GM23338 (cell line): ENCODE results near the gene VIPR1. TPM values are rescaled to one million over a fixed set of nuclear protein-coding genes. Genes with fewer than 3 reads are reported as not detected.

Experiments
- ATAC-seq: fragments of 200-7000 bp; cut with Tn5 transposase; 3 replicates; pipeline ENCODE4 v1.9.1; 2020
- DNase-seq: peaks from one replicate; pipeline ENCODE4 v3.0.0-alpha.2; 2015; ENCODE audit warnings: low spot score
- H2AFZ ChIP-seq: fragments of 200-600 bp; sonication (generic); 2 replicates; pipeline ENCODE4 v1.8.0; 2016; ENCODE audit warnings: antibody characterized with exemption, mild to moderate bottlenecking, moderate library complexity
- H3F3A ChIP-seq: fragments of 200-600 bp; sonication (generic); replicated peaks from 2 replicates; pipeline ENCODE4 v1.8.0; 2017; ENCODE audit warnings: antibody characterized with exemption, mixed run types, low read depth
- H3K27ac ChIP-seq: fragments of 200-600 bp; sonication (generic); 2 replicates; pipeline ENCODE4 v1.6.1; 2016; ENCODE audit warnings: low read depth
- H3K27me3 ChIP-seq: fragments of 200-600 bp; sonication (generic); 2 replicates; pipeline ENCODE4 v1.8.0; 2016; ENCODE audit warnings: mild to moderate bottlenecking, mixed run types, moderate library complexity; ENCODE audit not compliant: insufficient read depth
- H3K36me3 ChIP-seq: fragments of 200-600 bp; sonication (generic); 2 replicates; pipeline ENCODE4 v1.8.0; 2016; ENCODE audit warnings: mild to moderate bottlenecking; ENCODE audit not compliant: insufficient read depth
- H3K4me1 ChIP-seq: fragments of 200-600 bp; sonication (generic); 2 replicates; pipeline ENCODE4 v1.8.0; 2016; ENCODE audit warnings: mild to moderate bottlenecking, moderate library complexity; ENCODE audit not compliant: insufficient read depth
- H3K4me2 ChIP-seq: fragments of 200-600 bp; sonication (generic); 2 replicates; pipeline ENCODE4 v1.7.1; 2017; ENCODE audit warnings: mixed run types
- H3K4me3 ChIP-seq: fragments of 200-600 bp; sonication (generic); 2 replicates; pipeline ENCODE4 v1.6.1; 2016; ENCODE audit warnings: mixed run types
- H3K79me2 ChIP-seq: fragments of 200-600 bp; sonication (generic); replicated peaks from 2 replicates; pipeline ENCODE4 v1.8.0; 2017; ENCODE audit warnings: mild to moderate bottlenecking; ENCODE audit not compliant: insufficient read depth
- H3K9me2 ChIP-seq: fragments of 200-600 bp; sonication (generic); 2 replicates; pipeline ENCODE4 v1.8.0; 2017; ENCODE audit not compliant: insufficient read depth
- H4K20me1 ChIP-seq: fragments of 200-600 bp; sonication (generic); replicated peaks from 2 replicates; pipeline ENCODE4 v1.8.0; 2017; ENCODE audit warnings: mild to moderate bottlenecking; ENCODE audit not compliant: insufficient read depth
- H3K27ac Mint-ChIP-seq: 2 replicates; pipeline ENCODE4 v1.8.0; 2020; ENCODE audit warnings: inconsistent platforms, mild to moderate bottlenecking, moderate library complexity, mixed read lengths
- H3K27me3 Mint-ChIP-seq: 3 replicates; pipeline ENCODE4 v1.8.0; 2022; ENCODE audit warnings: low read depth, mild to moderate bottlenecking, moderate library complexity, mixed read lengths, inconsistent platforms; ENCODE audit not compliant: insufficient read depth, poor library complexity
- H3K36me3 Mint-ChIP-seq: 3 replicates; pipeline ENCODE4 v1.8.0; 2021; ENCODE audit warnings: low read depth, mild to moderate bottlenecking, inconsistent platforms, moderate library complexity, mixed read lengths
- H3K4me1 Mint-ChIP-seq: 3 replicates; pipeline ENCODE4 v1.8.0; 2020; ENCODE audit warnings: mild to moderate bottlenecking, inconsistent platforms, mixed read lengths
- H3K4me3 Mint-ChIP-seq: 3 replicates; pipeline ENCODE4 v1.8.0; 2021; ENCODE audit warnings: moderate library complexity, mild to moderate bottlenecking, inconsistent platforms, mixed read lengths
- H3K9me3 Mint-ChIP-seq: 3 replicates; pipeline ENCODE4 v1.8.0; 2020; ENCODE audit warnings: moderate library complexity, mild to moderate bottlenecking, inconsistent platforms, mixed read lengths
- EZH2phosphoT487 ChIP-seq: fragments of 200-600 bp; sonication (generic); IDR thresholded peaks from one replicate; pipeline ENCODE4 v1.8.1; 2018; ENCODE audit warnings: antibody characterized with exemption; ENCODE audit not compliant: unreplicated experiment
- JUNB ChIP-seq: IDR thresholded peaks from one replicate; pipeline ENCODE4 v1.6.1; 2016; ENCODE audit warnings: antibody characterized with exemption; ENCODE audit not compliant: unreplicated experiment
- NANOG ChIP-seq: IDR thresholded peaks from 2 replicates; pipeline ENCODE4 v1.6.1; 2016; ENCODE audit warnings: antibody characterized with exemption, borderline replicate concordance
- POLR2AphosphoS5 ChIP-seq: IDR thresholded peaks from 2 replicates; pipeline ENCODE4 v1.6.1; 2016; ENCODE audit warnings: antibody characterized with exemption, low read depth
- STAT1 ChIP-seq: IDR thresholded peaks from one replicate; pipeline ENCODE4 v1.6.1; 2016; ENCODE audit warnings: antibody characterized with exemption; ENCODE audit not compliant: unreplicated experiment
- ZNF114 ChIP-seq: fragments of 250-450 bp; sonication (Bioruptor Pico); IDR thresholded peaks from 2 replicates; pipeline ENCODE4 v1.5.0; 2020; ENCODE audit warnings: mild to moderate bottlenecking, moderate library complexity
- polyA plus RNA-seq: library from polyadenylated mRNA; unstranded; fragments of >200 nt; fragmentation: Nextera tagmentation; extraction: Ambion mirVana; gene quantifications from 2 replicates; pipeline ENCODE4 v1.2.1, GENCODE V29; 2016
- total RNA-seq: library from RNA; depleted of rRNA; stranded (reverse); fragments of >200 nt; shearing (Covaris generic); gene quantifications from 2 replicates; pipeline ENCODE4 v1.2.3, GENCODE V29; 2014
- TF ChIP-seq, protein P1 (sequence below): IDR thresholded peaks from 2 replicates; pipeline ENCODE4 v1.6.1; 2016; ENCODE audit warnings: antibody characterized with exemption
- TF ChIP-seq, protein P2 (sequence below), 2 experiments: fragments of 200-600 bp in 1 of 2; sonication (generic) in 1 of 2; conservative IDR thresholded peaks; 2 replicates each; pipeline versions ENCODE4 v1.5.1 to v1.6.1; 2016 to 2017; ENCODE audit warnings: antibody characterized with exemption in 2 of 2, low read depth in 2 of 2, mild to moderate bottlenecking in 2 of 2, moderate library complexity in 1 of 2
- TF ChIP-seq, protein P3 (sequence below): fragments of 250-450 bp; sonication (Bioruptor Pico); IDR thresholded peaks from 2 replicates; pipeline ENCODE4 v1.5.0; 2020; ENCODE audit warnings: mild to moderate bottlenecking, moderate library complexity

VIPR1 gene
- total and polyA plus RNA-seq, 2 experiments from 2014 or later, result 6.3 to 19.3 TPM

DNA sequence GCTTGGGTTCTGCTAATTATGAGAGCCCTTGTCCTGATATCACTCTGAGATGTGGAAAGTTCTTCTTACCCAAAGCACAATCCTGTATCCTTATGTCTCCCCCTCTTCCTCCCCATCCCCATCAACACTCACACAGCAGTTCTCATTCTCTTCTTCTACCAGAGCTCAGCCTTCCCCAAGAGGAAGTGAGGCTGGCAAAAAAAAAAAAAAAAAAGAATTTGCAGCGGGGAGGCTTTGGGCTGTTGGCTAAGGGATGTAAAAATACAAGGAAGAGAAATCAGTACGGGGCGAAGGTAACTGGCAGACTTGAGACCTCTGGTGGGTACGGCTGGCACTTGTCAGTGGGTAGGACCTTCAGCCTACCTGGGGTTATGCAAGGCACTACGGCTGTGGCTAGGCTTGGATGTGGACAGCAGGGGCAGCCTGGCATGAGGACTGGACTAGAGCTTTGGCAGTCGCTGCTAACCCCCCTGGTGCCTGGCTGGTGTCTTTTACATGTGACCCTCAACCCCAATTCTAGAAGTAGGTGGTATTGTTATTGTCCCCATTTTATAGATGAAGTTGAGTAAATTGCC, 5.4 kb downstream of the VIPR1 start (continued):
- TF ChIP-seq, protein P1, sequence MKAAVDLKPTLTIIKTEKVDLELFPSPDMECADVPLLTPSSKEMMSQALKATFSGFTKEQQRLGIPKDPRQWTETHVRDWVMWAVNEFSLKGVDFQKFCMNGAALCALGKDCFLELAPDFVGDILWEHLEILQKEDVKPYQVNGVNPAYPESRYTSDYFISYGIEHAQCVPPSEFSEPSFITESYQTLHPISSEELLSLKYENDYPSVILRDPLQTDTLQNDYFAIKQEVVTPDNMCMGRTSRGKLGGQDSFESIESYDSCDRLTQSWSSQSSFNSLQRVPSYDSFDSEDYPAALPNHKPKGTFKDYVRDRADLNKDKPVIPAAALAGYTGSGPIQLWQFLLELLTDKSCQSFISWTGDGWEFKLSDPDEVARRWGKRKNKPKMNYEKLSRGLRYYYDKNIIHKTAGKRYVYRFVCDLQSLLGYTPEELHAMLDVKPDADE, result no peak
- TF ChIP-seq STAT1 (no peak), NANOG (no peak), ZNF114 (CRISPR knock-in tag) (no peak), JUNB (no peak), POLR2AphosphoS5 (no peak)
- TF ChIP-seq, protein P2, sequence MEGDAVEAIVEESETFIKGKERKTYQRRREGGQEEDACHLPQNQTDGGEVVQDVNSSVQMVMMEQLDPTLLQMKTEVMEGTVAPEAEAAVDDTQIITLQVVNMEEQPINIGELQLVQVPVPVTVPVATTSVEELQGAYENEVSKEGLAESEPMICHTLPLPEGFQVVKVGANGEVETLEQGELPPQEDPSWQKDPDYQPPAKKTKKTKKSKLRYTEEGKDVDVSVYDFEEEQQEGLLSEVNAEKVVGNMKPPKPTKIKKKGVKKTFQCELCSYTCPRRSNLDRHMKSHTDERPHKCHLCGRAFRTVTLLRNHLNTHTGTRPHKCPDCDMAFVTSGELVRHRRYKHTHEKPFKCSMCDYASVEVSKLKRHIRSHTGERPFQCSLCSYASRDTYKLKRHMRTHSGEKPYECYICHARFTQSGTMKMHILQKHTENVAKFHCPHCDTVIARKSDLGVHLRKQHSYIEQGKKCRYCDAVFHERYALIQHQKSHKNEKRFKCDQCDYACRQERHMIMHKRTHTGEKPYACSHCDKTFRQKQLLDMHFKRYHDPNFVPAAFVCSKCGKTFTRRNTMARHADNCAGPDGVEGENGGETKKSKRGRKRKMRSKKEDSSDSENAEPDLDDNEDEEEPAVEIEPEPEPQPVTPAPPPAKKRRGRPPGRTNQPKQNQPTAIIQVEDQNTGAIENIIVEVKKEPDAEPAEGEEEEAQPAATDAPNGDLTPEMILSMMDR (conservative IDR thresholded peaks at IDR 0.05; ENCODE audit: low read depth in 2 of 2), result no peak

DNA sequence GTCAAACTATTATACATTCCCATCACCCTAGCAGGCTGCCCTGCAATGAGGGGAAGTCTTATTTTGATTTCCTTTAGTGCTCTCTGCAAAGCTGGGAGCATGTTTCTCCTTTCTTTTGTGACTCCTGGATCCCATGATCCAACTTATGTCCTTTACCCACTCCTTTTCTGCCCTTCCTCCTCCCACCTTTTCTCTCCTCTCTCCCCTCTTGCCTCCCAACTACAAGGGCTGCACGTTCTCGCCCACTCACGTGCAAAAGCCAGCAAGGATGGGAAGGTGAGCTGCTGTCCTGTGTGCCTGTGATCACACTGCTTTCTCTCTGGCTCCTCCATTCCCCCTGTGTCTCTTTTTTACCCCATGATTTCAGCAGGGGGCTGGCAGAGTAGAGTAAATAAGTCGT, 6.1 kb downstream of the VIPR1 start:
- Histone ChIP-seq H3K4me3 (no peak overlapping the region), H3K79me2 (no peaks in the 10 kb centered on the region), H3K9me2 (peaks cover 10% of the 10 kb centered on the region; the same call in 1 of the 2 replicates), H3K4me1 (peaks cover 11% of the 10 kb centered on the region), H3K27ac (no peak overlapping the region), H3K27me3 (peaks cover 5% of the 10 kb centered on the region; the same call in 1 of the 2 replicates), H3K4me2 (no peak overlapping the region), H3F3A (no peaks in the 10 kb centered on the region), H3K36me3 (no peaks in the 10 kb centered on the region), H2AFZ (no peak overlapping the region), H4K20me1 (no peaks in the 10 kb centered on the region; the same call in 1 of the 2 replicates)
- Mint-ChIP-seq H3K36me3 (no peaks in the 10 kb centered on the region; the same call in 2 of the 3 replicates), H3K4me3 (no peak overlapping the region), H3K27me3 (peaks cover 8% of the 10 kb centered on the region), H3K4me1 (peaks cover 25% of the 10 kb centered on the region), H3K9me3 (peaks cover 3% of the 10 kb centered on the region; the same call in 2 of the 3 replicates), H3K27ac (no peak overlapping the region)
- DNase-seq (no peak), ATAC-seq (no peak)
- TF ChIP-seq NANOG (no peak), EZH2phosphoT487 (no peak), POLR2AphosphoS5 (no peak), JUNB (no peak), ZNF114 (CRISPR knock-in tag) (no peak)

DNA sequence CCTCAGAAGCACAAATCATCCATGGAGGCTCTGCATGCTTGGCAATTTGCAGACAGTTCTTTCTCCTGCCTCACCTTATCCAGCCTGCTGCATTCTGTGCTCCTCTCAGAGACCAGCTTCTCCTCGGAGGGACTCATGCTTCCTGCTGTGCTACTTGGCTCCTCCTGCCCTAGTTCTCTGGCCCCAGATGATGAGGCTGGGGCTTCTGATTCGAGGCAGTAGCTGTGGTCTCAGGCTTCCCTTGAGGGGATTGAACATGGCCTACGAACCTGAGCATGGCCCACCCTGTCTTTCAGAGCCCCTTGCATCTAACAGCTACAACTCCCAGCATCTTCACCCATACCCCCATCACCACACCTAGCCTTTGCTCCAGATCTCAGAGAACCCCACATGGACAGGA, 6.7 kb downstream of the VIPR1 start:
- H3K36me3 Mint-ChIP-seq, result no peaks in the 10 kb centered on the region; the same call in 2 of the 3 replicates
- Histone ChIP-seq H3K27ac (no peak overlapping the region), H3K4me3 (no peak overlapping the region), H4K20me1 (no peaks in the 10 kb centered on the region; the same call in 1 of the 2 replicates), H3K9me2 (peaks cover 10% of the 10 kb centered on the region; the same call in 1 of the 2 replicates), H3K4me1 (peaks cover 11% of the 10 kb centered on the region), H3K4me2 (no peak overlapping the region), H3K36me3 (no peaks in the 10 kb centered on the region), H3K27me3 (no peaks in the 10 kb centered on the region), H2AFZ (no peak overlapping the region), H3F3A (no peaks in the 10 kb centered on the region), H3K79me2 (no peaks in the 10 kb centered on the region)
- H3K9me3 Mint-ChIP-seq, result peaks cover 2% of the 10 kb centered on the region; the same call in 2 of the 3 replicates
- peaks cover 21% of the 10 kb centered on the region for H3K4me1 Mint-ChIP-seq
- peaks cover 3% of the 10 kb centered on the region for H3K27me3 Mint-ChIP-seq
- H3K4me3 Mint-ChIP-seq, result no peak overlapping the region; the same call in 2 of the 3 replicates
- DNase-seq (no peak), ATAC-seq (no peak)
- no peak overlapping the region for H3K27ac Mint-ChIP-seq
- TF ChIP-seq STAT1, result no peak
- no peak for TF ChIP-seq ZNF114 (CRISPR knock-in tag)
- TF ChIP-seq, protein P3, sequence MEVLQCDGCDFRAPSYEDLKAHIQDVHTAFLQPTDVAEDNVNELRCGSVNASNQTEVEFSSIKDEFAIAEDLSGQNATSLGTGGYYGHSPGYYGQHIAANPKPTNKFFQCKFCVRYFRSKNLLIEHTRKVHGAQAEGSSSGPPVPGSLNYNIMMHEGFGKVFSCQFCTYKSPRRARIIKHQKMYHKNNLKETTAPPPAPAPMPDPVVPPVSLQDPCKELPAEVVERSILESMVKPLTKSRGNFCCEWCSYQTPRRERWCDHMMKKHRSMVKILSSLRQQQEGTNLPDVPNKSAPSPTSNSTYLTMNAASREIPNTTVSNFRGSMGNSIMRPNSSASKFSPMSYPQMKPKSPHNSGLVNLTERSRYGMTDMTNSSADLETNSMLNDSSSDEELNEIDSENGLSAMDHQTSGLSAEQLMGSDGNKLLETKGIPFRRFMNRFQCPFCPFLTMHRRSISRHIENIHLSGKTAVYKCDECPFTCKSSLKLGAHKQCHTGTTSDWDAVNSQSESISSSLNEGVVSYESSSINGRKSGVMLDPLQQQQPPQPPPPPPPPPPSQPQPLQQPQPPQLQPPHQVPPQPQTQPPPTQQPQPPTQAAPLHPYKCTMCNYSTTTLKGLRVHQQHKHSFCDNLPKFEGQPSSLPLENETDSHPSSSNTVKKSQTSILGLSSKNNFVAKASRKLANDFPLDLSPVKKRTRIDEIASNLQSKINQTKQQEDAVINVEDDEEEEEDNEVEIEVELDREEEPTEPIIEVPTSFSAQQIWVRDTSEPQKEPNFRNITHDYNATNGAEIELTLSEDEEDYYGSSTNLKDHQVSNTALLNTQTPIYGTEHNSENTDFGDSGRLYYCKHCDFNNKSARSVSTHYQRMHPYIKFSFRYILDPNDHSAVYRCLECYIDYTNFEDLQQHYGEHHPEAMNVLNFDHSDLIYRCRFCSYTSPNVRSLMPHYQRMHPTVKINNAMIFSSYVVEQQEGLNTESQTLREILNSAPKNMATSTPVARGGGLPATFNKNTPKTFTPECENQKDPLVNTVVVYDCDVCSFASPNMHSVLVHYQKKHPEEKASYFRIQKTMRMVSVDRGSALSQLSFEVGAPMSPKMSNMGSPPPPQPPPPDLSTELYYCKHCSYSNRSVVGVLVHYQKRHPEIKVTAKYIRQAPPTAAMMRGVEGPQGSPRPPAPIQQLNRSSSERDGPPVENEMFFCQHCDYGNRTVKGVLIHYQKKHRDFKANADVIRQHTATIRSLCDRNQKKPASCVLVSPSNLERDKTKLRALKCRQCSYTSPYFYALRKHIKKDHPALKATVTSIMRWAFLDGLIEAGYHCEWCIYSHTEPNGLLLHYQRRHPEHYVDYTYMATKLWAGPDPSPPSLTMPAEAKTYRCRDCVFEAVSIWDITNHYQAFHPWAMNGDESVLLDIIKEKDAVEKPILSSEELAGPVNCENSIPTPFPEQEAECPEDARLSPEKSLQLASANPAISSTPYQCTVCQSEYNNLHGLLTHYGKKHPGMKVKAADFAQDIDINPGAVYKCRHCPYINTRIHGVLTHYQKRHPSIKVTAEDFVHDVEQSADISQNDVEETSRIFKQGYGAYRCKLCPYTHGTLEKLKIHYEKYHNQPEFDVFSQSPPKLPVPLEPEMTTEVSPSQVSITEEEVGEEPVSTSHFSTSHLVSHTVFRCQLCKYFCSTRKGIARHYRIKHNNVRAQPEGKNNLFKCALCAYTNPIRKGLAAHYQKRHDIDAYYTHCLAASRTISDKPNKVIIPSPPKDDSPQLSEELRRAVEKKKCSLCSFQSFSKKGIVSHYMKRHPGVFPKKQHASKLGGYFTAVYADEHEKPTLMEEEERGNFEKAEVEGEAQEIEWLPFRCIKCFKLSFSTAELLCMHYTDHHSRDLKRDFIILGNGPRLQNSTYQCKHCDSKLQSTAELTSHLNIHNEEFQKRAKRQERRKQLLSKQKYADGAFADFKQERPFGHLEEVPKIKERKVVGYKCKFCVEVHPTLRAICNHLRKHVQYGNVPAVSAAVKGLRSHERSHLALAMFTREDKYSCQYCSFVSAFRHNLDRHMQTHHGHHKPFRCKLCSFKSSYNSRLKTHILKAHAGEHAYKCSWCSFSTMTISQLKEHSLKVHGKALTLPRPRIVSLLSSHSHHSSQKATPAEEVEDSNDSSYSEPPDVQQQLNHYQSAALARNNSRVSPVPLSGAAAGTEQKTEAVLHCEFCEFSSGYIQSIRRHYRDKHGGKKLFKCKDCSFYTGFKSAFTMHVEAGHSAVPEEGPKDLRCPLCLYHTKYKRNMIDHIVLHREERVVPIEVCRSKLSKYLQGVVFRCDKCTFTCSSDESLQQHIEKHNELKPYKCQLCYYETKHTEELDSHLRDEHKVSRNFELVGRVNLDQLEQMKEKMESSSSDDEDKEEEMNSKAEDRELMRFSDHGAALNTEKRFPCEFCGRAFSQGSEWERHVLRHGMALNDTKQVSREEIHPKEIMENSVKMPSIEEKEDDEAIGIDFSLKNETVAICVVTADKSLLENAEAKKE, result no peak
